GM19193 (cell line): ENCODE data around the gene ARHGEF10L.

ENCODE experiments used
- POLR2A ChIP-seq: IDR thresholded peaks from 4 replicates; pipeline ENCODE4 v1.6.1; 2011; ENCODE audit not compliant: insufficient read depth, insufficient read length; ENCODE audit errors: extremely low read depth

Gene ARHGEF10L

GRCh38 chr1:17676387-17677060 lies 137.0 kb downstream of the ARHGEF10L start:
- TF ChIP-seq POLR2A, result no peak

GRCh38 chr1:17678011-17678410 lies 138.5 kb downstream of the ARHGEF10L start:
- TF ChIP-seq POLR2A, result no peak

GRCh38 chr1:17679856-17680255 lies 140.4 kb downstream of the ARHGEF10L start:
- TF ChIP-seq POLR2A, result no peak

GRCh38 chr1:17680308-17680707 lies 140.8 kb downstream of the ARHGEF10L start:
- no peak for TF ChIP-seq POLR2A

GRCh38 chr1:17682400-17682799 lies 142.9 kb downstream of the ARHGEF10L start:
- TF ChIP-seq POLR2A, result no peak

GRCh38 chr1:17683598-17683997 lies 144.1 kb downstream of the ARHGEF10L start:
- TF ChIP-seq POLR2A, result no peak

- TF ChIP-seq POLR2A, result no peak
Observed at GRCh38 chr1:17684810-17685209, 145.3 kb downstream of the ARHGEF10L start.

- no peak for TF ChIP-seq POLR2A
Observed at GRCh38 chr1:17686258-17686657, 146.8 kb downstream of the ARHGEF10L start.

- no peak for TF ChIP-seq POLR2A
Observed at GRCh38 chr1:17687145-17687544, 147.6 kb downstream of the ARHGEF10L start.

GRCh38 chr1:17688217-17688810 lies 148.8 kb downstream of the ARHGEF10L start:
- no peak for TF ChIP-seq POLR2A

GRCh38 chr1:17689011-17689410 lies 149.5 kb downstream of the ARHGEF10L start:
- TF ChIP-seq POLR2A, result no peak

GRCh38 chr1:17690906-17691634 lies 151.6 kb downstream of the ARHGEF10L start:
- no peak for TF ChIP-seq POLR2A

- no peak for TF ChIP-seq POLR2A
Observed at GRCh38 chr1:17692645-17693044, 153.1 kb downstream of the ARHGEF10L start.

GRCh38 chr1:17696417-17697301 lies 157.2 kb downstream of the ARHGEF10L start:
- TF ChIP-seq POLR2A, result no peak

GRCh38 chr1:17697458-17697857 lies 158.0 kb downstream of the ARHGEF10L start:
- no peak for TF ChIP-seq POLR2A
